Measurements from ENCODE around the gene TMEM94.

DNA sequence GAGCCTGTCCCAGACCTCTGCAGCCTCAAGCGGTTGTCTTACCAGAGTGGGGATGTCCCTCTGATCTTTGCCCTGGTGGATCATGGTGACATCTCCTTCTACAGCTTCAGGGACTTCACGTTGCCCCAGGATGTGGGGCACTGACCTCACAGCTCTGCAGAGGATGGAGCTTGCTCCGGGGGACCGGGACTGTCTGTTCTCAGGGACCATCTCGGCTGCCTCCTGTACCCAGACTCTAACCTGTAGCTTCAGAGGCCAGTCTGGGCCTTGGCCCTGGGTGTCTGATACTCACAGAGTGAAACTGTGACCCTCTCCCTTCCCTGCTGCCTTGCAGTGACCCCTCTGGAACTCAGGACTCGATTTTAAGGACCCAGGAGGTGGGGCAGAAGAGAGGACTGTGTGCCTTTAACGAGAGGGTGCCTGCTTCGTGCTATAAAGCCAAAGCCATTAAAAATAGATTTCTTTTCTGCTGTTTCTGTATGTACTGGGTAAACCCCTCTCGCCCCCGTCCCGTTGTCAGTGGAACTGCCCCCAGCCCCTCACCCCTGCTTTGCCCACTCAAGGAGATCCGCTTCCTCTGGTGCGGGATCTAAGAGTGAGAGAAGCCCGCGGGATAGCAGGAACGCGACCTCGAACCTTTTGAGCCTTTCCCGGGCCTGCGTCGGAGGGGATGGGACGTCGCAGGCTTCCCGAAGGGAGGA, 68.0 kb downstream of the TMEM94 start:
- TF ChIP-seq EZH2phosphoT487 (IDR thresholded peaks at IDR 0.05; ENCODE audit: low read length) (no peak), EZH2 (optimal IDR thresholded peaks at IDR 0.05; ENCODE audit: low read depth, low read length) (no peak)
- TF ChIP-seq, protein P1, sequence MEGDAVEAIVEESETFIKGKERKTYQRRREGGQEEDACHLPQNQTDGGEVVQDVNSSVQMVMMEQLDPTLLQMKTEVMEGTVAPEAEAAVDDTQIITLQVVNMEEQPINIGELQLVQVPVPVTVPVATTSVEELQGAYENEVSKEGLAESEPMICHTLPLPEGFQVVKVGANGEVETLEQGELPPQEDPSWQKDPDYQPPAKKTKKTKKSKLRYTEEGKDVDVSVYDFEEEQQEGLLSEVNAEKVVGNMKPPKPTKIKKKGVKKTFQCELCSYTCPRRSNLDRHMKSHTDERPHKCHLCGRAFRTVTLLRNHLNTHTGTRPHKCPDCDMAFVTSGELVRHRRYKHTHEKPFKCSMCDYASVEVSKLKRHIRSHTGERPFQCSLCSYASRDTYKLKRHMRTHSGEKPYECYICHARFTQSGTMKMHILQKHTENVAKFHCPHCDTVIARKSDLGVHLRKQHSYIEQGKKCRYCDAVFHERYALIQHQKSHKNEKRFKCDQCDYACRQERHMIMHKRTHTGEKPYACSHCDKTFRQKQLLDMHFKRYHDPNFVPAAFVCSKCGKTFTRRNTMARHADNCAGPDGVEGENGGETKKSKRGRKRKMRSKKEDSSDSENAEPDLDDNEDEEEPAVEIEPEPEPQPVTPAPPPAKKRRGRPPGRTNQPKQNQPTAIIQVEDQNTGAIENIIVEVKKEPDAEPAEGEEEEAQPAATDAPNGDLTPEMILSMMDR (IDR thresholded peaks at IDR 0.05; ENCODE audit: low read length): no peak

Measured in MM.1S (cell line).